ENCODE results near the gene CIDEA.
"Not testable (repeated sequence)": the region's sequence is repeated elsewhere in the genome, so short reads cannot be mapped to it uniquely, and the experiment has no call there.

The CIDEA gene

DNA sequence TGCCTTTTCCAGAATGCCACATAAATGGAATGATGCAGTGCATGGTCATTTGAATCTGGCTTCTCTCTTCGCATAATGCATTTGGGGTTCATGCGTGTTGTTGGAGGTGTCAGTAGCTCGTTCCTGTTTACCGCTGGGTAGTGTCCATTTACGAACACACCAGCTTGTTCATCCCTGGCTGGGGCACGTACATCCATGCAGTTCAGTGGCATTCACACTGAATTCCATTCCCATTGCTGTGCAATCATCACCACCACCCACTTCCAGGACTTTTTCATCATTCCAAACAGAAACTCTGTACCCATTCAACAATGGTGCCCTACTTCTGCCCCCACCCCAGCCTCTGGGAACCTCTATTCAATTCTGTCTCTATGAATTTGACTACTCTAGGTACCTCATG is 14.7 kb upstream of the CIDEA start:
- no peak for DNase-seq (ENCODE audit: low read depth in 2 of 2)

DNA sequence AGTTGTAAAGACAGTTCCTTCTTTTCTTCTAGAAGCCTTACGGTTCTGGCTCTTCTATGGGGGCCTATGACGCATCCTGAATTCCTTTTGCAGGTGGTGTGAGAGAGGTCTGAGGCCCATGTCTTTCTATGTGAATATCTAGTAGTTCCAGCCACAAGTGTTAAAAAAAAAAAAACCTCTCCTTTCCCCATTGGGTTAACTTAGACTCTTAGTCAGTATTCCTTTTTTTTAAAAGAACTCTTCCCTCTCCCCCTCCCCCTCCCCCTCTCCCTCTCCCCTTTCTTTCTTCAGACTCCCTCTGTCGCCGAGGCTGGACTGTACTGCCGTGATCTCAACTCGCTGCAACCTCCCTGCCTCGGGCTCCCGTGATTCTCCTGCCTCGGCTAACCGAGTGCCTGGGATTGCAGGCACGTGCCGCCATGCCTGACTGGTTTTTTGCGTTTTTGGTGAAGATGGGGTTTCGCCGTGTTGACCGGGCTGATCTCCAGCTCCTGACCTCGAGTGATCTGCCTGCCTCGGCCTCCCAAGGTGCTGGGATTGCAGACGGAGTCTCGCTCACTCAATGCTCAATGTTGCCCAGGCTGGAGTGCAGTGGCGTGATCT is 11.4 kb upstream of the CIDEA start:
- DNase-seq (ENCODE audit: low read depth in 2 of 2), result no peak

DNA sequence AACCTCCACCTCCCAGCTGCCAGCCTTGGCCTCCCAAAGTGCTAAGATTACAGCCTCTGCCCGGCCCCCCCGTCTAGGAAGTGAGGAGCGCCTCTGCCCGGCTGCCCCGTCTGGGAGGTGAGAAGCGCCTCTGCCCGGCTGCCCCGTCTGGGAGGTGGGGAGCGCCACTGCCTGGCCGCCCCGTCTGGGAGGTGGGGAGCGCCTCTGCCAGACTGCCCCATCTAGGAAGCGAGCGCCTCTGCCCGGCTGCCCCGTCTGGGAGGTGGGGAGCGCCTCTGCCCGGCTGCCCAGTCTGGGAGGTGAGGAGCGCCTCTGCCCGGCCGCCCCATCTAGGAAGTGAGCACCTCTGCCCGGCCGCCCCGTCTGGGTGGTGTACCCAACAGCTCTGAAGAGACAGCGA is 10.9 kb upstream of the CIDEA start:
- DNase-seq (ENCODE audit: low read depth in 2 of 2), result not testable (repeated sequence)

DNA sequence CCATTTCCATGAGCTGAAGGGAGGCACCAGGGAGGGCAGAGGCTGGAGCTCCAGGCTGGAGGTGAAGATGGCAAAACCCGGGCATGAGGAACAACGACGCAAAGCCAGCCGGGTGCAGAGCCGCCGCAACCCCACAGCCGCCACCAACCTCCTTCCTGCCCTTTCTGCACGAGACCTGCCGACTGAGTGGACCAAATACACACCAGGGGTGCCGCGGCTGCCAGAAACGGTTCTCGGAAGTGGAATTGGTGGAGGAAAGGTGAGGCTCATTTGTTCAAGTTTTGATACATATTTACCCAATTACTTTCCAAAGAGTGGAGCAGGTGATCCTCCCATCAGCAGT is 8.4 kb upstream of the CIDEA start:
- no peak for DNase-seq (ENCODE audit: low read depth in 2 of 2)

DNA sequence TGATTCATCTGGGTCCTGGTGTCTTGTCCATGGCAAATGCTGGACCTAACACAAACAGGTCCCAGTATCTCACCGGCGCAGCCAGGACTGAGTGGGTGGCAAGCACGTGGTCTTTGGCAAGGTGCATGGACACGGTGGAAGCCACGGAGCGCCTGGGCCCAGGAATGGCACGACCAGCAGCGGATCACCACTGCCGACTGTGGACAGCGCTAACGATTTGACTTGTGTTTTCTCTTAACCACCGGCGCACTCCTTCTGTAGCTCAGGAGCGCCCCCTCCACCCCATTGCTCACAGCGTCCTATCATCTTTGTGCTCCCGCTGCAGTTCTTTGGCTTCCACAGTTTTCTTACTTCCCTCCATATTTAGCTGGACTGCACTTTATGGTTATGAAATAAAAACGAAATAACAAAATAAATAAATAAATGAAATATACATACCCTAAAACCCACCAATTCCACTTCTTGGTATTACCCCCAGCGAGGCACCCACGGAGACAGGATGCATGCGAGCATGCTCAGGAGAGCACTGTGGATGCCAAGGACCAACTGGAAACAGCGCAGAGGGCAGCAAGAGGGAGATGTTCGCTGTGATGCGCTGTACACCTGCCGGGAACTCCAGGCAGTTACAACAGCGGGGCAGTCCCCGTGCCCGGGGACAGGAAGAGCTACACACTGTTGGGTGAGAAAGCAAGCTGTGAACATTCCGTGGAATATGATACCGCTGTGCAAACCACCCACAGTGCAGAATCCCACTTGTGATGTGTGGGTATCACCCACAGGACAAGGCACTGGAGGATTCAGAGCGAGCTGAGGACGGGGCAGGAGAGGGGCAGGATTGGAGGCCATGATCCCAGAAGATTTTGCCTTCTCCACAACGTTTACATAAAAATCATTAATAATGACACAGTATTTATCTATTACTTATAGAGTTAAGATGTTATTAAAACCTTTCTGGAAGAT is 7.0 kb upstream of the CIDEA start:
- DNase-seq (ENCODE audit: low read depth in 2 of 2), result no peak

DNA sequence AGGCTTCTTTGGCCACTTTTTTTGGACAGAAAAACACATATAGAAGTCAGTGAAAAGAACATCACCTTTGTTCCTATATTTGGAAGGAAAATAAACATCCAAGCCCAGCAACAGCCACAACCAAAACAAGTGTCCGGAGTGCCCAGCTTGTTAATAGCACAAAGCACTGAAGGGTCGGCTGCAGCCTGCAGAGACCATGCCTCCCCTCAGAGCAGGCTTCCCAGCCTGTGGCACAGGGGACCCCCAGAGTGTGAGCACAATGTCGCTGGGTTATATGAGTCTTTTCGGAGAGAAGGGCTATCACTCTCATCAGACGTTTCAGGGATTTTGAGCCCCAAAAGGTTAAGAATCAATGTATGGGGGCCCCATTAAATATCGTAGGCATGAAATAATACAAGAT is 6.2 kb upstream of the CIDEA start:
- DNase-seq (ENCODE audit: low read depth in 2 of 2), result no peak

DNA sequence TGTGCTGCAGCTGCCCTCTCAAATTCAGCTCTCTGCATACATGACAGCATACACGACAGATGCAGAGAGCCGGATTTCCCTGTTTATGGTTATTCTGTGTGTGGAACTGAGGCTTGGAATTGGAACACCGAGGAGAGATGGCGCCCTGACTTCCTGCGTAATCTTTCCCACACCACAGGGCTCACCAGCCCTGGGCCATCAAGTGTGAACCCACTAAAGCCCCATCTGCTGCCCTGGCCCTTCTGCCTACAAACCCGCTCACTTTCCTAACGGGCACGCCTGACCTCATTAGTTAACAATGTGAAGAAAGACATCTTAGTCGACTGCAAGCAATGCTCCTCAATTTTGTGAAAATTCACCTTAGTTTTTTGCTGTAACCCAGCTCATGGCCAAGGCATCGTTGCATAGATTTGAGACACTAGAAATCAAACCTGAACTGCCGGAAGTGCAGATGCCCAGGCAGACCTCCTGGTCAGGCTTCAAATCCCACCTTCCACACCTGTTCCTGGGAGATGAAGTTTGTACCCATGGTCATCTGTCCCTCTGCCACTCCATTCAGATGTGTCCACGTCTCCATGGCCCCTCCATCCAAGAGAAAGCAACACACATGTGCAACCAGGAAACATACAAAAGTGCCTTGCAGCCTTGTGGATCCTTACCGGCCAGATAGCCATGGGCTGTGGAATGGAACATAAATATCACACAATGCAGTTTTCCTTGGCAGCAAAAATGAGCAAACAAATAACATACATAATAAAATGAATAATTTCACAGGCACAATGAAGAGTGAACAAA is 5.0 kb upstream of the CIDEA start:
- no peak for DNase-seq (ENCODE audit: low read depth in 2 of 2)

DNA sequence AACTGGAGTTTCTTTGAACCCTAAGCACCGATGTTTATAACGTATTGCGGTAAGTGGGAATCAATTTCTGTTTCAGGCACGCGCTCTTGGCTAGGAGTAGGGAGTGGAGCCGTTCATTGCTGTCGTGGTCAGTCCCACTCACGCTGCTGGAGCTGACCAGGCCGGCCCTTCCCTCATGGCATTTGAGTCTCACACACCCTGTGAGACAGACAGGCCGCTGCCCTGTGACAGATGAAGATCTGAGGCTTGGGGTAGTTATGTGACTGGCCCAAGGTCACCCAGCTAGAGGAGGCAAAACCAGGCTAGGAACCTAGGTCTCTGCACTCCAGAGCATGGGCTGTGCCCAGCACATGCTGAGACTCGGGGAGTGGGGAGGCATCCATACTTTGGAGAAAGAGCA is 2.9 kb upstream of the CIDEA start:
- no peak for DNase-seq (ENCODE audit: low read depth in 2 of 2)

DNA sequence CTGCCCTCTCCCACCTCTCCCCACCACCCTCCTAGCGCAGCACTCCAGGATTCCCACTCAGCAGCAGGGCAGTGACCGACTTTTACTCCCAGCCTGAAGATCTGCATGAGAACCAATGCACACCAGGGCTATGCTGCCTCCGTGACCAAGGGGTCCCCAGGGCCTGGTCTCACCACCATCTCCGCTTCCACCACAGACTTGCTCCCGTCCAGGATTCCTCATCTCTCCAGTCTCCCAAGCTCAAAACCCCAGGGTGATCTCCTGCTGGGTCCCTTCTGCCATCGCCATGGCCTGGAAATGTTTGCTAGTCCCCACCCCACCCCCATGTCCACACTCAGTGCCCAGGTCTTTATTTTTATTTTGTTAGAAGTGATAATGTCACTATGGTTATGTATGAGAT is 2.1 kb upstream of the CIDEA start:
- DNase-seq (ENCODE audit: low read depth in 2 of 2), result no peak

DNA sequence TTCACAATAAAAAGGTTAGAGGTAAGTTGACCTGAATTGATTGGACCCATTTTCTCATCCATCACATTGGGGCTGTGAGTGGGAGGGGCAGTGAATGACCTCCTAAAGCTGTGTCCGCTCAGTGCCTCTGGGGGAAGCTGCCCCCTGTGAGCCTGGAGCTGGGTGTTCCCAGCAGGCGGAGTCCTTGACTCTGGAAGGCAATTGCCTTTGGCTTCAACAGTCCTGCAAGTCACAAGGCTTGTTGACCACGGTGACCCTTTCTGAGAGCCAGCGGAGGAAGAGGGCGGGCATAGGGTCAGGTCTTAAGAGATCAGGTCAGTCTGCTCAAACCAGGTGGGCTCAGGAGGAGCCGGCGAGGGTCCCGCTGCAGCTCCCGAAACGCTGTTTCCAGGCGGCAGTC is 1.1 kb upstream of the CIDEA start:
- no peak for DNase-seq (ENCODE audit: low read depth in 2 of 2)

DNA sequence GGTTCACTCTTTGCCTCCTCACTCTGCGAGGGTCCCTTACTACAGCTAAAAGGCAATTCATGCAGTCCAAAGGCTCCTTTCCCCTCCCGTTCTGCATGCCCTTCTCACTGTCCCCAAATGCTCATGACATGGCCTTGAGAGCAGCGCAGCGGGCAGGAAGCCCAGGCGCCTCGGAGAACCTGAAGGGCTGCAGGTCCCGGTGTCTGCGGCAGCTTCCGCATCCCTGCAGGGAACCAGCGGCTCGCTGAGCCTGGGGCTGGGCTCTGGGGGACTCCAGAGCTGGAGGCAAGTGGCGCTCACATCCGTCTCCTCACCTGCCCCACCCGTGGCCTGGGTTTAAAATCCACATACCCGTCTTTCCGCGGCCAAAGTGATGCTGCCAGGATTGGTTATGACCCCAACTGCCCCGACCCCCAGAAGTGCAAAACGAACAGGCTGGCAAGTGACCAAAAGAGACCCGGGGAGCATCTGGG is 462 bp upstream of the CIDEA start:
- DNase-seq (ENCODE audit: low read depth in 2 of 2), result no peak

DNA sequence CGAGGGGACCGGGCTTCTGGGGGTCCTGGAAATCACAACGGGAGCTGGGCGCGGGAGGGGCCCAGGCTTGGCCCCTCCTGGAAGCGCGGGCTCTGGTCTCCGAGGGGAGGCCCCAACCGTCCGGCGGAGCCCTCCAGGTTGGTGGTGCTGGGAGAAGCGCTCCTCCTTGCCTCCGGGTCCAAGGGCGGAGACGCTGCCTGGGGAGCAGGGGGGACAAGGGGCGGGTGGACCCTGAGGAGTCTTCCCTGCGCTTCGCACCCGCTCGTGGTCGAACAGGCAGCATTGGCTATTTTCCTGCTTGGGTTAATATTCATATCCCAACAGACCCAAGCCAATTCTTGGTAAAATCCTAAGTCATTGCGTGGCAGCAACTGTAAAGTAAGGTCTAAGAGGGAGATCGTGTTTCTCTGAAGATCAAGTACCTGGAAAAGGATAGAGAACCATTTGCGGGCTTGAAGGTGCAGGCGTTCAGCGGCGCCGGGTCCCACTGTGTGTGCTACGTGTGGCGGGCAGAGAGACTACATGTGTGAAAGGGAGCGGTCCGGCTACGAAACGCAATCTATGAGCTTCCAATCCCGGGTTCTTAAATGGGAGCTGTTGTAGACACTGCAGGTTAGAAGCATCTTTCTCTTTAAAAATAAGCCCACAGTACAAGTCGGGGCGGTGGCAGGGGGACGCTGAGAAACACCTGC is 805 bp downstream of the CIDEA start:
- DNase-seq (ENCODE audit: low read depth in 2 of 2), result no peak

DNA sequence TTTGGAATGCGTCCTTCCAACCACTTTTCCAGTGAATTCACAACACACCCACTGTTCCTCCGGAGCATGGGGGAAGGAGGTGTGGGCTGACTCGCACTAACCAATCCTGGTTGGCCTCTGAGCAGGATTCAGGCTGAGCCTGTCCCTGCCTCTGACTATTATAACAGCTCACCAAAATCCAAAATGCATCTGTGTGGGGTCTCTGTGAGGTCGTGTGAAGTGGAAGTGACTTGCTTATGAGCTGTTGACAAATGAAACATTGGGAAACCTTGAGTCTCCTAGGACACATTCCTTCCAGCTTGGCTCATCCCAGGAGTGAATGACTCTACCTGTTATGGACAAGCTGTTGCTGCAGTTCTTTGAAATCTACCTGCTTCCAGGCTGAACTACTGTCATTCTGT is 1.5 kb downstream of the CIDEA start:
- DNase-seq (ENCODE audit: low read depth in 2 of 2), result no peak

DNA sequence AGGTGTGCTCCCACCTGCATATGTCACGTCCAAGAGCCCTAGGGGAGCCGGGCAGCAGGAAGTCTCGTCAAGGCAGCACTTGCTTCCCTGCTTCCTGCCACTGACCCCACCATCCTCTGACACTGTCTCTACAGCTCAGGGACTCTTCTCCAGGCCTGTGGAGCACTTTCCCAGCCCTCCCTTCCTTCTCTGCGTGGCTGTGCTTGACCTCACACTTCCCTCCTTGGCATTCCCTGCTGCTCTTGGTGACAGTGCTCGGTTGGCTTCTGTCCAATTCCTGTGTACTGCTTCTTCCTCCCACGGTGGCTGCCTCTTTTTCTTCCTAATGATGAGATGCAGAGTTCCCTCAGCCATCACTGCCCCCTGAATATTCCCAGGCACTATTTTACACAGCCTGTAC is 2.8 kb downstream of the CIDEA start:
- no peak for DNase-seq (ENCODE audit: low read depth in 2 of 2)

DNA sequence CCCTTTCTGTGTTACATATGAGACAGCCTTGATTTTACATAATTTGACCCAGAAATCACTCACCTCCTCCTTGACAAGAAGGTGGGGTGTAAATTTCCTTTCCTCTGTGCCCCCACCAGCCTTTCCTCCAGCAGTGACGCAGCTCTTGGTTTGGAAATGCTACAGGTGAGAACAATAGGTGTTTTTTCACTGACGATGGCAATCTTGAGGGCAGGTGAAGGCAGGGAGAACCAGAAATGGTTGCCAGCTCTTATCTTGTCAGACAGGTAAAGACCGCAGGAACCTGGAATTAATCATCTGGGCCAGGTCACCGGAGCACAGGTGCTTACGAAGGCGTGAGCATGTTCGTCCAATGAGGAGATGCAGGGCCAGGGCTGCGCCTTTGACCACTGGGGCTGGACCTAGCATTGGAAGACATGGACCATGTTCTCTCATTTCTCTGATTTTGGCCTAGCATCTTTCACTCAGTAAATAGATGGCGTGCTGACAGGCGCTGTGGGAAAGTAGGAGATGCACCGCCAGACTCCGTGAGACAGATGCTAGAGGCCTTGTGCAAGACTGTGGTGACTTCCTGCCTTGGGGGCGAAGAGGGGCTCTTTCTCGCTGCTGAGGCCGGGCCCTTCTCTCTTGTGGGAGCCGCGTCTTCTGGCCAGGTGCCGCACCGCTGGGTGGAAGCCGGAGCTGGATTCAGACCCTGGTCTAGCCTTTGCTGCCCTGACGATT is 4.0 kb downstream of the CIDEA start:
- no peak for DNase-seq (ENCODE audit: low read depth in 2 of 2)

DNA sequence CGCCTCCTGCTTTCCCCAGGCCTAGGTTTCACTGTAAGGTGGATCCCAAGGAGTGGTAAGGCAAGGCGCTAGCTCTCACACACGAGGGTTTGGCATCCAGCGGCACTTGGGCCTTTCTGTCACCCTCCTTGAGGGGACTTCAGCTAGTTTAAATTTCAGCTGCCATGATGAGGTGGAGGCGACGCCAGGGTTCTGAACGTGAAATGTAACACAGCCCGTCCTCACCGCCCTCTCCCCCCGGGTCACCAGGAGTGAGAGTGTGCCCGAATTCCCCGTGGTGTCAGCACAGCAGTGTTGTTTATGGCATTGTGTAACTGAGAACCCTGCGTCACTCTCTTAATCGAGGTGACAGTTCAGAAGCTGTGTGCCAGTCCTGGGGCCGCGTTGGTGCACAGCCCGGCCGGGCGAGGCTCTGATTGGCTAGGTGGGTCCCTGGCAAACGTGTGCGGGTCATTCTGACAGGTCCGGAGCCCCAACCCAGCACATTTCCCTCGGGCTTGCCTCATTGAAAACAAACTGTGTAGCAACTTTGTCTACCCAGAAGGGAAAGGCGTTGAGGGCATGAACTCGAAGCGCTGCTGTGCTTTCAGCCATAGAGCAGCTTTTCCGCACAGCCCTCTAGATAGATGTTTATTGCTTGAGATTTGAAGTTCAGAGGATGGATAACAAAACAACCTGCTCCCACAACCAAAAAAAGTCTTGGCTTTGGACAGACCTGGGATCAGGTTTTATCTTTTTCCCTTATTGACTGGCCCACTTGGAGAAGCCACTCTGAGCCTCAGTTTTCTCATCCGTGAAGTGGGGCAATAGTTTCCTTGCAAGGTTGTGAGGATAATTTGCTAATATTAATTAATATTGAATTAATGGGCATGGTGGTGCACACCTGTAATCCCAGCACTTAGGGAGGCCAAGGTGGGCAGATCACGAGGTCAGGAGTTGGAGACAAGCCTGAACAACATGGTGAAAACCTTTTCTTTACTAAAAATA is 4.9 kb downstream of the CIDEA start:
- no peak for DNase-seq (ENCODE audit: low read depth in 2 of 2)

DNA sequence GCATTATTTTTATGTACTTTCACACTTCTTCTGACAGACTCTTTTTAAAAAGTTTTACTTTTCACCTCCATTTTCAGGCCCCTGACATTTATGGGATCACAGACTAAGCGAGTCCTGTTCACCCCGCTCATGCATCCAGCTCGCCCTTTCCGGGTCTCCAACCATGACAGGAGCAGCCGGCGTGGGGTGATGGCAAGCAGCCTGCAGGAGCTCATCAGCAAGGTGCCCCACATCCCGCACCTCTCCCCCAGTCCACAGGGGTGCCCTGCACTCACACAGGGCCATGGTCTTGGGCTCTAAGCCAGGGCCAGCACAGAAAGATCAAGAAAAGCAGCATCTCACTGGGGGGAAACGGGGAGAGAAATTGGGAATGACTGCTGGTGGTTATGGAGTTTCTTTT is 8.6 kb downstream of the CIDEA start:
- no peak for DNase-seq (ENCODE audit: low read depth in 2 of 2)

DNA sequence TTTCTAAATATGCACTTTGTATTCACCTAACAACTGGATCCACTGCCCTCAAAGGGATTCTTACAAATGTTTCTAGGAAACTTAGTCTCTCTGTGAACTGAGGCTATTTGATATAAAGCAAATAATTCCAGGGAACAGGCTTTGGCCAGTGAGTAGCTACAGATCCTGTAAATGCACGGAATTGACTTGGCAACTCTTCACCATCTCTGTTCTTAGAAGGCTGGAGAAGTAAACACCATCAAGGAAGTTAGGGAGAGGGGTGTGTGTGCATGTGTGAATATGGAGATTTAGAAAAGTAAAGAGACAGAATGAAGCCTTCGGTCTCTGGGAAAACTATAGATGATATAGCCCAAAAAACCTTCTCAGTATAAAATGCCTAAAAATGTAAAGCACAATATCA is 10.7 kb downstream of the CIDEA start:
- no peak for DNase-seq (ENCODE audit: low read depth in 2 of 2)

DNA sequence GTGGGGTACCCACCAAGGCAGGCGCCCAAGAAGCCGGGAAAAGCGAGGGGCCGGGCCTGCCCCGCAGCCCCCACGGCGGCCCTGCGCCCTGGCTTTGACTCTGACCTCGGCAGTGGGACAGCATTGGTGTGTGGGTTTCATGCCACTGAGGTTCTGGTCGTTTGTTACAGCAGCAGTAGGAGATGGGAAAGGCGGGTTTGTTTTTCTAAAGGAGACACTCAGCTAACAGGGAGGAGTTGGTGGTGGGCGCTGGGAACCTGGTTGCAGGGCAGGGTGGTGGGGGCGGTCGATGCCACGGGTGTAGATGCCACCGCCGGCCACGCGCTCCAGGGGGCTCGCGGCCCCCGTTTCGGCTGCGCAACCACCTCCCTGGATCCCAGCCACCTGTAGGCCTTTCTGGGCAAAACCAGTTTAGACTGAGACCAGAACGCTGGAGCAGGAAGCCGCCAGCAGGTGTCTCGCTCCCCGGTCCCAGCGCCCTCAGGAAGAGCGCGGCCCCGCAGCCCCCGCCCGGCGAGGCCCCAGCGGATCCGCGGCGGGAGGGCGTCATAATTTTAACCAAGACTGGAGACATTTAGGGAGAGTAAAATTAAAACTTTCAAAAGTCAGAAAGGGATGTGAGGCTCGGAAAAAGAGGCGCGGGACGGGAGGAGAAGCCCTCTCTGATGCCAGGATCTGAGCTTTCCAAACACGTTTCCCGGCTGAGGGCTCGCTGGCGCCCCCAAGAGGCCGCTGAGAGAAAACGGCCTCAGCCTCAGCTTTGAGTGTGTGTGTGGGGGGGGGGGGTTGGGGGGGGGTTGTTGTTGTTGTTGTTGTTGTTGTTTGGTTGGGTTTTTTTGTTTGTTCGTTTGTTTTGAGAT is 17.4 kb downstream of the CIDEA start:
- DNase-seq (ENCODE audit: low read depth in 2 of 2), result peak in 1 of 2 experiments; percentile 48
